GM19328 (cell line): Measurements from ENCODE around the gene TLCD2.
"Not testable (repeated sequence)": the region's sequence is repeated elsewhere in the genome, so short reads cannot be mapped to it uniquely, and the experiment has no call there.

Source experiments
- ATAC-seq: cut with Tn5 transposase; IDR thresholded peaks from one replicate; pipeline ENCODE4 v1.9.1; 2021; ENCODE audit warnings: mild to moderate bottlenecking, moderate library complexity; ENCODE audit not compliant: unreplicated experiment

Gene TLCD2, protein sequence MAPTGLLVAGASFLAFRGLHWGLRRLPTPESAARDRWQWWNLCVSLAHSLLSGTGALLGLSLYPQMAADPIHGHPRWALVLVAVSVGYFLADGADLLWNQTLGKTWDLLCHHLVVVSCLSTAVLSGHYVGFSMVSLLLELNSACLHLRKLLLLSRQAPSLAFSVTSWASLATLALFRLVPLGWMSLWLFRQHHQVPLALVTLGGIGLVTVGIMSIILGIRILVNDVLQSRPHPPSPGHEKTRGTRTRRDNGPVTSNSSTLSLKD

GRCh38 chr17:1709971-1710806, at the start of gene TLCD2:
Gene TLCD2 (minus strand): TSS chr17:1710377. CDS start chr17:1710242, 135 bp downstream.
- ATAC-seq: no peak

DNA sequence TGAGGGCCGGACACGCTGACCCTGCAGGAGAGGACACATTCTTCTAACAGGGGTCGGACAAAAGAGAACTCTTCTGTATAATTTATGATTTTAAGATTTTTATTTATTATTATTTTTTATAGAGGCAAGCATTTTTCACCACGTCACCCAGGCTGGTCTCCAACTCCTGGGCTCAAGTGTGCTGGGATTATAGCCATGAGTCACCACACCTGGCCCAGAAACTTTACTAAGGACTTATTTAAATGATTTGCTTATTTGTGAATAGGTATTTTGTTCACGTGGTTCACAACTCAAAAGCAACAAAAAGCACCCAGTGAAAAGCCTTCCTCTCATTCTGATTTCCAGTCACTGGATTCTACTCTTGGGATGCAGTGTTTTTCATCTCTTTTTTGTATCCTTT, 49.4 kb upstream of the TLCD2 start:
- no peak for ATAC-seq

- no peak for ATAC-seq
These were observed 48.6 kb upstream of the TLCD2 start for GRCh38 chr17:1758807-1759206.

- no peak for ATAC-seq
These were observed 45.7 kb upstream of the TLCD2 start for GRCh38 chr17:1755827-1756262.

- ATAC-seq: no peak
These were observed 45.2 kb upstream of the TLCD2 start for GRCh38 chr17:1755252-1755826.

DNA sequence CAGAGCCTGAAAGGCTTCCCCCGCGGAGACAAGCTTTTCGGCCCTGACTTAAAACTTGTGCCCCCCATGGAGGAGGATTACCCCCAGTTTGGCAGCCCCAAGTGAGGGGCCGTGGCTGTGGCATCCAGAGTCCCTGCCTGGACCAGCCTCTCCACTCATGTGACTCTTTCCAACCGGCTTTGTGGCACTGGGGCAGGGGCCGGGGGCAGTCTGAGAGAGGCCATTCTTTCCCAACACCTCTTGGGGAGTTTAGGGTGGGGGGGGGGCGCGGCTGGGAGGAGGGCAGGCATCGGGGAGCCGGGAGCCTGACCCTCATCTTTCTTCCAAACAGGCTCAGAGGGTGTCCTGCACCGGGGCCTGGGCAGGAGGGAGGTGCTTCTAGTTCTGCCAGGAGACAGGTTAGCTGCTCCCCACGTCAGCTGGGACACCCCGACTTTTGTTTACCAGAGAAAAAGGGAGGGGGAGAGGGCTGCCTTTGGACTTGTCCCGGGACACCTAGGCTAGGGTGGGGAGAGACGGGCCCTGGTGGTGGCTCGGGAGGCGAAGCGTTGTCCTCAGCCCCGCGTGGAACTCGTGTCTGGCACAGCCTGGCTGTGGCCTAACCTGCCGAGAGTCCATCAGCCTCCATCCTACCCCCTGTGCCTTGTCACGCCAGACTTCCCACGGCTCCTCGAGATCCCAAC, 44.4 kb upstream of the TLCD2 start:
- ATAC-seq: no peak

DNA sequence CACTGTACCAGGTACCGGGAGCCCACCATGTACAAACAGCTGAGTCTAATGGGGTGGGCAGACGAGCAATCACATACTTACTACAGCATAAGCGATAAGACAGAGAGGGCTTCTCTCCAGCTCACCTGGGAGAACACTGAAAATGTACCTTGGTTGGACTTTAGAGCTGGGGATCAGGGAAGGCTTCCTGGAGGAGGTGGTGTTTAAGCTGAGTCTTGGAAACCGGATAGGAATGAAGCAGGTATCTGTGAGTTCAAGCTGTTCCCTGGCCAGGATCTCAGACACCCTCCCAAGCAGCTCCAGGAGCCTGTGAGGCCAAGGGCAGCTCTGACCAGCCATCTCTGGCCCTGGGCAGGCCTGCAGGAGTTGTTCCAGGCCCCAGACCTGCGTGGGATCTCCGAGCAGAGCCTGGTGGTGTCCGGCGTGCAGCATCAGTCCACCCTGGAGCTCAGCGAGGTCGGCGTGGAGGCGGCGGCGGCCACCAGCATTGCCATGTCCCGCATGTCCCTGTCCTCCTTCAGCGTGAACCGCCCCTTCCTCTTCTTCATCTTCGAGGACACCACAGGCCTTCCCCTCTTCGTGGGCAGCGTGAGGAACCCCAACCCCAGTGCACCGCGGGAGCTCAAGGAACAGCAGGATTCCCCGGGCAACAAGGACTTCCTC, 43.7 kb upstream of the TLCD2 start:
- no peak for ATAC-seq

DNA sequence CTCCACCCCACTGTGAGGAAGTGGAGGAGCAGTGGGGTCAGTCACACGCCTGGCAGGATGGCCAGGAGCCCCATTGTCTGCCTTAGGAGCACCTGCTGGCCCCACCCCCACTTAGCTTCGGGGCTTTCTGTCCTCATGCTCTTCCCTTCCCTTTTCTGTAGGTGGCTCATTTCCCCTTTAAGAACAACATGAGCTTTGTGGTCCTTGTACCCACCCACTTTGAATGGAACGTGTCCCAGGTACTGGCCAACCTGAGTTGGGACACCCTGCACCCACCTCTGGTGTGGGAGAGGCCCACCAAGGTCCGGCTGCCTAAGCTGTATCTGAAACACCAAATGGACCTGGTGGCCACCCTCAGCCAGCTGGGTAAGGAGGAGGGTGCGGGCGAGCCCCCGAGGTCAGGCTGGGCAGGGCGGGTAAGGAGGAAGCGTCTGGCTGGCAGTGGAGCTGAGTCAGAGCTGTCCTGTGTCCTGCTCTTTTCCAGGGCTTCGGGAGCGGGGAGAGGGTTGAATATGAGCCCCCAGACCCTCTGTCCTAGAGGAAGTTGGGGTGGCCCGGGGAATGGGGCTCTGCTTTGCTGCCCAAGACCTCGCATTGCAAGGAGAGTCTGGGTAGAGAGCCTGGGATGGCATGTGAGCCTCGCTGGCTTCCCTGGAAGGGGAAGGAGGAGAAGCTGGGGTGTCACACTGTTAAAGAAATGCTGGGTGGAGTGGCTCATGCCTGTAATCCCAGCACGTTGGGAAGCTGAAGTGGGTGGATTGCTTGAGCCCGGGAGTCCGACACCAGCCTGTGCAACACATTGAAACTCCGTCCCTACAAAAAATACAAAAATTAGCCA, 42.5 kb upstream of the TLCD2 start:
- no peak for ATAC-seq

- ATAC-seq: no peak
These were observed 40.5 kb upstream of the TLCD2 start for GRCh38 chr17:1750628-1751027.

DNA sequence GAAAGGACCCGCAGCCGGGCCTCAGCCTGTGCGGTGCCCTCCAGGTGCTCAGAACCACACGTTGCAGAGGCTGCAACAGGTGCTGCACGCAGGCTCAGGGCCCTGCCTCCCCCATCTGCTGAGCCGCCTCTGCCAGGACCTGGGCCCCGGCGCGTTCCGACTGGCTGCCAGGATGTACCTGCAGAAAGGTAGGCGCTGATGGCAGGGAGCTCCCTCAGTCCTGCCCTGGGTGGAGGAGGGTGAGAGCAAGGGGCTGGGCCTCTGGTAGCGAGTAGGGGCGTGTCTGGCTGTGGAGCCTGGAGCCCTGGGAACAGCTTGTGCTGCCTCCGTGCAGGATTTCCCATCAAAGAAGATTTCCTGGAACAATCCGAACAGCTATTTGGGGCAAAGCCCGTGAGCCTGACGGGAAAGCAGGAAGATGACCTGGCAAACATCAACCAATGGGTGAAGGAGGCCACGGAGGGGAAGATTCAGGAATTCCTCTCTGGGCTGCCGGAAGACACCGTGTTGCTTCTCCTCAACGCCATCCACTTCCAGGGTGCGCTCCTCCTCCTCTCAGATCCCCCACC, 36.9 kb upstream of the TLCD2 start:
- ATAC-seq: no peak

- ATAC-seq: no peak
These were observed 35.4 kb upstream of the TLCD2 start for GRCh38 chr17:1745513-1746020.

DNA sequence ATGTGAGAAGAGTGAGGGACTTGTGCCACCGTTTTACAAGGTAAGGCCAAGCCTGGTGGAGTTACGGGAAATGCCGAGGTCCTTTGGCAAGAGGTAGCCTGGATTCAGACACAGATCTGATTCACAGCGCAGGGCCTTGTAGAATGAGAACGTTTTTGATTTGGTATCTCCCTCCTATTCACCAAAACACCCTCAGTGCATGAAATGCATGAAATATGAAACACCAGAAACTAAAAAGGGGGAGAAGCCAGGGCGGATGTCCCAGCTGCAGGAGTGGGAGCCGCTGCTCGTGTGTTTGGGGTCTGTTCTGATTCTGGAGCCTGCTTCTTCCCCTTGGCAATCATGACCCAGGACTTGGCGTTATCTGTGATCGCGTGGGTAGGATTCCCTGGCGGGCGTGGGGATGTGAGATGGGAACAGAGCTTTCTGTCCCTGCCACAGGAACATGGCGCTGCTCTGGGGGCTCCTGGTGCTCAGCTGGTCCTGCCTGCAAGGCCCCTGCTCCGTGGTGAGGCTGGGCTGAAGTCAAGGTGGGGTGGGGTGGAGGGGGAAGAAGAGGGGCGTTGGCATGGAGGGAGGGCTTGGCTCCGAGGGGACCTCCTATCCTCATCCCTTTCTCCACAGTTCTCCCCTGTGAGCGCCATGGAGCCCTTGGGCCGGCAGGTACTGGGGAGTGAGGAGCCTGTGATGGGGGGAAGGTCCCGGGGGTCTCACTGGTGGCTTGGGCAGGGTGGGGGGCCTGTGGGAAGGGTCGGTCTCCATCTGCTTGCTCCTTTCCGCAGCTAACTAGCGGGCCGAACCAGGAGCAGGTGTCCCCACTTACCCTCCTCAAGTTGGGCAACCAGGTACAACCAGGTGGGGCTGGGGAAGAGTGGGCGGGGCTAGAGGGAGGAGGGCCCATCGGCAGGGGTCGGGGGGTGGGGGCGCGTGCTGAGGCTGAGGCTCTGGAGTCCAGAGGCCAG, 34.7 kb upstream of the TLCD2 start:
- ATAC-seq: no peak

DNA sequence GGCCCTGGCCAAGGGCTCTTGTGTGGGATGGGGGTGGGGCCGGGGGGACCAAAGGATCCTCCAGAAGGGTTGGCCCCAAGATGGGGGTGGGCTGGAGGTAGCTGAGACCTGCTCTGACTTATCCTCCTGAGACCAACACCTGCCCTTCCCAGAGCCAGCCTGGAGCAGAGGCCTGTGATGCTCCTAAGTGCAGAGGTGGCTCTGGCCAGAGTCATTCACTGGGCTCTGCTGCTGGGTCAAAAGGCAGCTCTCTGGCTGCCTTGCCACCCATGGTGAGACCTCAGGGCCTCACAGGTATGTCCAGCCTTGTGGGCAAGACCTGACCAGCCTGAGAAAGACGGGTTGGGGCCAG, 32.9 kb upstream of the TLCD2 start:
- ATAC-seq: no peak

DNA sequence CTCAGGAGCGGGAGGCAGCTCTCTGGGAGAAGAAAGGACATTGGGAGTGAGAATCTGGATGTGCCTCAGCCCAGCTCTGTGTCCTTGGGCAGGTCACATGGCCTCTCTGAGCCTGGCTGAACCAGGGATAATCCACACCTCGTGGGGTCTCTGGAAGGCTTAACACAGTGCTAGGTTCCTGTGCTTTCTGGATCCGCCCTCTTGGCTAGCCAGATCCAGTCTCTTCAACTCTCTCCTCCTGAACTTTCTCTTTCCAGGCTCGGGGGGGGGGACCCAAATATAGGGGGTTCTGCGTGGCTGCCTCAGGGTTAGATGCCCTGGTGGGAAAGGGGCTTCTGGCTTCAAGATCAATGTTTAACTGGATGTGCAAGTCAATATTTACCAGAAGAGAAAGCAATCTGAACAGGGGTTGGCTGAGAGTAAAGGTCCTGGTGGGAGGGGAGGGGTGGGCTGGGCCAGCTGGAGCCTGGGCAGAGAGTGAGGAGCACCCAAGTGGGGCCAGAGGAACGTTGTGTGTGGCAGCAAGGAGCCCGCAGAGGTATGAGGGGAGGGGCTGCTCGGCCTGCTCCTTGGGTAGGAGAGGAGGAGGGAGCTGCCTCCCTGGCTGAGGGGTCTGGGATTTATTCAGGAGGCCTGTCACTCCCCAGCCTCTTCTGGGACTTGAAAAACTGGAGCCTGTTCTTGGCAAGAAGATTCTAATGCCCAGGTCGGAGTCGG, 32.4 kb upstream of the TLCD2 start, which contains the start of gene SERPINF2:
Gene SERPINF2, plus strand, starts transcription at position 501 of the 717 bp plus-strand sequence. CDS start 2,125 bp downstream, outside the sequence.
- no peak for ATAC-seq

- ATAC-seq: not testable (repeated sequence)
These were observed 31.7 kb upstream of the TLCD2 start for GRCh38 chr17:1741899-1742298.

- no peak for ATAC-seq
These were observed 27.5 kb upstream of the TLCD2 start for GRCh38 chr17:1737531-1738291.
